ENCODE results near the gene ATL3. TPM values are rescaled to one million over a fixed set of nuclear protein-coding genes. Genes with fewer than 3 reads are reported as not detected.

The ATL3 gene
- total and polyA plus RNA-seq, 2 of the 4 experiments (the other 2 are of a cell fraction) = 19.9 to 131 TPM

- no peak within 1 kb of the TSS for H3K56ac ChIP-seq (ENCODE audit: extremely low read depth, insufficient read depth, low read length)
- H3K4ac ChIP-seq (ENCODE audit: low read depth, low read length) = peak within 1 kb of the TSS; percentile 31; the same call in 1 of the 2 replicates
- ATAC-seq (ENCODE audit: low read depth) = peak; percentile 90
These were observed 57.0 kb downstream of the ATL3 start, which contains the start of gene PLAAT3 for GRCh38 chr11:63614136-63614671. Gene PLAAT3 (minus strand): TSS chr11:63614433. CDS start chr11:63614014, 419 bp downstream.

More at GRCh38 chr11:63614136-63614671, 57.0 kb downstream of the ATL3 start, which contains the start of gene PLAAT3:
- CTCF ChIA-PET = interaction anchor here (0.6 kb wide), 1 partner anchor 15 kb away, joined by 3 read pairs; no protein-coding TSS in a partner anchor
- POLR2A ChIA-PET (ENCODE audit: unreplicated experiment) = no interaction called here
- WGBS, 2 experiments (ENCODE audit: extremely low coverage in 2 of 2, insufficient read length in 1 of 2) = 3% methylated on average over 8 of the region's 53 CpGs; no CpG with 5 or more reads in 1 of the 2 experiments
- Histone ChIP-seq H3K9ac (ENCODE audit: low read depth, low read length) (peak within 1 kb of the TSS; percentile 55; the same call in 1 of the 2 replicates), H2AK5ac (ENCODE audit: low read depth, low read length) (no peak within 1 kb of the TSS), H3K4me2 (ENCODE audit: low read depth, low read length) (peak within 1 kb of the TSS; percentile 94), H2BK5ac (ENCODE audit: low read depth, low read length, poor library complexity, severe bottlenecking) (no peak within 1 kb of the TSS), H3K4me1 (ENCODE audit: control insufficient read depth, insufficient read depth, low read length) (peaks cover 4% of the 10 kb centered on the region; the same call in 1 of the 2 replicates), H3K79me1 (ENCODE audit: low read depth in 1 of 2, low read length in 2 of 2) (no peaks in the 10 kb centered on the region), H2BK120ac (ENCODE audit: low read depth, low read length) (no peak within 1 kb of the TSS), H2BK20ac (ENCODE audit: low read depth, low read length) (no peak within 1 kb of the TSS), H2AFZ (replicated peaks; ENCODE audit: low read length, poor library complexity) (peak within 1 kb of the TSS; percentile 91), H4K8ac (ENCODE audit: low read depth in 2 of 2, low read length in 2 of 2) (peak within 1 kb of the TSS in 1 of 2 experiments; percentile 56; a peak in 1 of 4 replicates), H3K14ac (replicated peaks; ENCODE audit: low read depth, low read length) (no peak within 1 kb of the TSS; the same call in 1 of the 2 replicates), H3K9me1 (ENCODE audit: insufficient read depth, low read length) (no peaks in the 10 kb centered on the region), H3K4me3 (ENCODE audit: insufficient read depth, low read depth, low read length) (peak within 1 kb of the TSS; percentile 61), H3K18ac (ENCODE audit: low read depth, low read length) (no peak within 1 kb of the TSS), H3K36me3 (ENCODE audit: control insufficient read depth, insufficient read depth, low read length) (no peaks in the 10 kb centered on the region), H2BK15ac (ENCODE audit: low read depth, low read length) (no peak within 1 kb of the TSS), H3K27me3 (ENCODE audit: control insufficient read depth, insufficient read depth, low read length) (0 out of 2 replicates have a peak, but pooled peaks cover 2% of the 10 kb centered on the region), H3K27ac (ENCODE audit: insufficient read depth, low read length) (no peak within 1 kb of the TSS; the same call in 1 of the 2 replicates), H4K20me1 (ENCODE audit: insufficient read depth, low read length) (no peaks in the 10 kb centered on the region), H4K5ac (ENCODE audit: low read depth, low read length) (no peak within 1 kb of the TSS), H4K91ac (ENCODE audit: insufficient read depth, low read depth, low read length) (no peak within 1 kb of the TSS), H3K23ac (ENCODE audit: low read depth, low read length) (no peak within 1 kb of the TSS), H2AK9ac (replicated peaks; ENCODE audit: low read depth, low read length, poor library complexity) (peak within 1 kb of the TSS; percentile 71), H3K9me3 (ENCODE audit: control insufficient read depth, insufficient read depth, low read length) (no peaks in the 10 kb centered on the region)
- no peak for DNase-seq
- intact Hi-C loops (cut with micrococcal nuclease) (no loop called here), dilution Hi-C loops (cut with HindIII; ENCODE audit: low sequenced_read_pairs, unreplicated experiment) (no loop called here), in situ Hi-C loops (cut with MboI; ENCODE audit: low sequenced_read_pairs) (no loop called here)
- no peak for TF ChIP-seq SMC3 (IDR thresholded peaks at IDR 0.05; ENCODE audit: low read depth, low read length)
- TF ChIP-seq CHD1 (IDR thresholded peaks at IDR 0.05; ENCODE audit: low read depth, low read length) = no peak
- TF ChIP-seq POLR2A (IDR thresholded peaks at IDR 0.05; ENCODE audit: low read depth, low read length) = no peak
- TF ChIP-seq CEBPB (IDR thresholded peaks at IDR 0.05; ENCODE audit: low read depth, low read length) = no peak
- no peak for TF ChIP-seq RCOR1 (IDR thresholded peaks at IDR 0.05; ENCODE audit: insufficient replicate concordance, low read length)
- no peak for TF ChIP-seq NFE2L2 (IDR thresholded peaks at IDR 0.05; ENCODE audit: low read depth, low read length)
- TF ChIP-seq USF2 (IDR thresholded peaks at IDR 0.05; ENCODE audit: low read depth, low read length) = no peak
- TF ChIP-seq FOS (IDR thresholded peaks at IDR 0.05; ENCODE audit: low read depth, low read length) = no peak
- TF ChIP-seq CTCF (conservative IDR thresholded peaks at IDR 0.05; ENCODE audit: low read depth, low read length) = no peak
- TF ChIP-seq RFX5 (IDR thresholded peaks at IDR 0.05; ENCODE audit: low read depth, low read length) = no peak
- TF ChIP-seq RAD21 (IDR thresholded peaks at IDR 0.05; ENCODE audit: low read length) = no peak
- no peak for TF ChIP-seq MAFK (IDR thresholded peaks at IDR 0.05; ENCODE audit: low read depth, low read length)
- no peak for TF ChIP-seq BHLHE40 (IDR thresholded peaks at IDR 0.05; ENCODE audit: low read depth, low read length)
- TF ChIP-seq MXI1 (IDR thresholded peaks at IDR 0.05; ENCODE audit: borderline replicate concordance, low read depth, low read length) = no peak
- TF ChIP-seq MAZ (IDR thresholded peaks at IDR 0.05; ENCODE audit: borderline replicate concordance, low read depth, low read length) = no peak
- no peak for TF ChIP-seq ELK1 (IDR thresholded peaks at IDR 0.05; ENCODE audit: borderline replicate concordance, low read depth, low read length)
- BruUV-seq (replicated peaks) = no TSS peak
